DND-41 (cell line): Measurements from ENCODE around the gene FBXO46.

Experiments
- ATAC-seq: fragments of 200-7000 bp; cut with Tn5 transposase; 3 replicates; pipeline ENCODE4 v1.9.1; 2021; ENCODE audit warnings: low read depth; ENCODE audit not compliant: insufficient read depth
- DNase-seq: peaks from one replicate; pipeline ENCODE4 v3.0.0-alpha.2; 2020
- H2AFZ ChIP-seq: 2 replicates; pipeline ENCODE4 v1.6.0; 2012; ENCODE audit warnings: low read depth, low read length
- H3K27ac ChIP-seq: 2 replicates; pipeline ENCODE4 v1.5.1; 2012; ENCODE audit warnings: low read length, inconsistent platforms
- H3K27me3 ChIP-seq: fragments of 200-600 bp; sonication (generic); 2 replicates; pipeline ENCODE4 v1.6.0; 2012; ENCODE audit warnings: low read length, mild to moderate bottlenecking, inconsistent platforms; ENCODE audit not compliant: insufficient read depth, poor library complexity
- H3K36me3 ChIP-seq: 2 replicates; pipeline ENCODE4 v1.5.1; 2012; ENCODE audit warnings: low read length, inconsistent platforms; ENCODE audit not compliant: insufficient read depth
- H3K4me1 ChIP-seq: 2 replicates; pipeline ENCODE4 v1.5.1; 2012; ENCODE audit warnings: mild to moderate bottlenecking, low read length; ENCODE audit not compliant: insufficient read depth
- H3K4me2 ChIP-seq: 2 replicates; pipeline ENCODE4 v1.6.0; 2012; ENCODE audit warnings: mild to moderate bottlenecking, moderate library complexity, low read length, inconsistent platforms; ENCODE audit not compliant: insufficient read depth
- H3K4me3 ChIP-seq, 2 experiments: fragments of 200-600 bp in 1 of 2; shearing (Covaris generic) in 1 of 2; 2 replicates each; pipeline ENCODE4 v1.5.1; 2012 to 2016; ENCODE audit warnings: inconsistent platforms in 2 of 2, low read length in 2 of 2, mild to moderate bottlenecking in 2 of 2, low read depth in 1 of 2, moderate library complexity in 1 of 2
- H3K79me2 ChIP-seq: 2 replicates; pipeline ENCODE4 v1.6.0; 2012; ENCODE audit warnings: low read length, inconsistent platforms; ENCODE audit not compliant: insufficient read depth
- H3K9ac ChIP-seq: 2 replicates; pipeline ENCODE4 v1.6.0; 2012; ENCODE audit warnings: low read depth, mild to moderate bottlenecking, inconsistent platforms, low read length, moderate library complexity
- H3K9me3 ChIP-seq: 2 replicates; pipeline ENCODE4 v1.5.1; 2012; ENCODE audit warnings: low read length, moderate library complexity, mild to moderate bottlenecking, inconsistent platforms; ENCODE audit not compliant: insufficient read depth, severe bottlenecking
- H4K20me1 ChIP-seq: 2 replicates; pipeline ENCODE4 v1.6.0; 2012; ENCODE audit warnings: low read length; ENCODE audit not compliant: insufficient read depth
- EZH2 ChIP-seq: IDR thresholded peaks from 3 replicates; pipeline ENCODE4 v1.6.1; 2012; ENCODE audit warnings: borderline replicate concordance, low read depth, mild to moderate bottlenecking, moderate library complexity, low read length, inconsistent platforms; ENCODE audit not compliant: severe bottlenecking
- TF ChIP-seq, protein P1 (sequence below): IDR thresholded peaks from 2 replicates; pipeline ENCODE4 v1.5.1; 2012; ENCODE audit warnings: borderline replicate concordance, low read length, moderate library complexity, mild to moderate bottlenecking; ENCODE audit not compliant: poor library complexity, severe bottlenecking; ENCODE audit errors: extremely low read depth

FBXO46 gene

GRCh38 chr19:45663800-45664199 is 66.9 kb downstream of the FBXO46 start:
- no peaks in the 10 kb centered on the region for H4K20me1 ChIP-seq
- ATAC-seq: no peak
- no peak overlapping the region for H2AFZ ChIP-seq
- TF ChIP-seq, protein P1, sequence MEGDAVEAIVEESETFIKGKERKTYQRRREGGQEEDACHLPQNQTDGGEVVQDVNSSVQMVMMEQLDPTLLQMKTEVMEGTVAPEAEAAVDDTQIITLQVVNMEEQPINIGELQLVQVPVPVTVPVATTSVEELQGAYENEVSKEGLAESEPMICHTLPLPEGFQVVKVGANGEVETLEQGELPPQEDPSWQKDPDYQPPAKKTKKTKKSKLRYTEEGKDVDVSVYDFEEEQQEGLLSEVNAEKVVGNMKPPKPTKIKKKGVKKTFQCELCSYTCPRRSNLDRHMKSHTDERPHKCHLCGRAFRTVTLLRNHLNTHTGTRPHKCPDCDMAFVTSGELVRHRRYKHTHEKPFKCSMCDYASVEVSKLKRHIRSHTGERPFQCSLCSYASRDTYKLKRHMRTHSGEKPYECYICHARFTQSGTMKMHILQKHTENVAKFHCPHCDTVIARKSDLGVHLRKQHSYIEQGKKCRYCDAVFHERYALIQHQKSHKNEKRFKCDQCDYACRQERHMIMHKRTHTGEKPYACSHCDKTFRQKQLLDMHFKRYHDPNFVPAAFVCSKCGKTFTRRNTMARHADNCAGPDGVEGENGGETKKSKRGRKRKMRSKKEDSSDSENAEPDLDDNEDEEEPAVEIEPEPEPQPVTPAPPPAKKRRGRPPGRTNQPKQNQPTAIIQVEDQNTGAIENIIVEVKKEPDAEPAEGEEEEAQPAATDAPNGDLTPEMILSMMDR: no peak
- no peak for TF ChIP-seq EZH2
- no peaks in the 10 kb centered on the region for H3K36me3 ChIP-seq
- H3K9ac ChIP-seq: no peak overlapping the region
- H3K79me2 ChIP-seq: no peaks in the 10 kb centered on the region
- H3K27ac ChIP-seq: no peak overlapping the region
- H3K4me2 ChIP-seq: no peak overlapping the region
- DNase-seq: no peak
- peaks cover 14% of the 10 kb centered on the region for H3K4me1 ChIP-seq
- no peaks in the 10 kb centered on the region for H3K9me3 ChIP-seq
- peaks cover 17% of the 10 kb centered on the region for H3K27me3 ChIP-seq
- H3K4me3 ChIP-seq: no peak overlapping the region

- TF ChIP-seq, protein P1: no peak
- no peak for TF ChIP-seq EZH2
Observed at GRCh38 chr19:45660636-45661035, 70.1 kb downstream of the FBXO46 start.

More at GRCh38 chr19:45660636-45661035, 70.1 kb downstream of the FBXO46 start:
- Histone ChIP-seq H3K79me2 (no peaks in the 10 kb centered on the region), H3K4me2 (no peak overlapping the region), H2AFZ (no peak overlapping the region), H3K27ac (no peak overlapping the region), H3K9me3 (no peaks in the 10 kb centered on the region), H3K4me1 (no peaks in the 10 kb centered on the region), H3K36me3 (no peaks in the 10 kb centered on the region), H4K20me1 (no peaks in the 10 kb centered on the region), H3K9ac (no peak overlapping the region), H3K4me3 (no peak overlapping the region), H3K27me3 (peaks cover 9% of the 10 kb centered on the region)
- no peak for DNase-seq
- no peak for ATAC-seq
